Right kidney (tissue), 1 donor: Measurements from ENCODE around the gene XPO5.
"Not testable (repeated sequence)": the region's sequence is repeated elsewhere in the genome, so short reads cannot be mapped to it uniquely, and the experiment has no call there.

Source experiments
- DNase-seq: peaks from one replicate; pipeline ENCODE4 v3.0.0-alpha.2; 2016

The XPO5 gene

GRCh38 chr6:43589564-43589963 is 13.7 kb upstream of the XPO5 start:
- DNase-seq: not testable (repeated sequence)

DNA sequence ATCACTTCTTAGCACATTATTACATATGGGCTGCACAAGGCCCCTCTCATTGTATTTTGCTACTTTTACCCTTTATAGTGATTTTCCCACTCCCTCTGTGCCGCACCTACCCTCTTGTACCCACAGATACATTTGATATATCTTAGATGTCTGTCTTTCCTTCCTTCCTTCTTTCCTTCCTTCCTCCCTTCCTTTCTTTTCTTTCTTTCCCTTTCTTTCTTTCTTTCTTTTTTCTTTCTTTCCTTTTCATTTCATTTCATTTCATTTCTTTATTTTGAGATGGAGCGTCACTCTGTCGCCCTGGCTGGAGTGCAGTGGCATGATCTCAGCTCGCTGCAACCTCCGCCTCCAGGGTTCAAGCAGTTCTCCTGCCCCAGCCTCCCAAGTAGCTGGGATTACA is 12.4 kb upstream of the XPO5 start:
- no peak for DNase-seq

DNA sequence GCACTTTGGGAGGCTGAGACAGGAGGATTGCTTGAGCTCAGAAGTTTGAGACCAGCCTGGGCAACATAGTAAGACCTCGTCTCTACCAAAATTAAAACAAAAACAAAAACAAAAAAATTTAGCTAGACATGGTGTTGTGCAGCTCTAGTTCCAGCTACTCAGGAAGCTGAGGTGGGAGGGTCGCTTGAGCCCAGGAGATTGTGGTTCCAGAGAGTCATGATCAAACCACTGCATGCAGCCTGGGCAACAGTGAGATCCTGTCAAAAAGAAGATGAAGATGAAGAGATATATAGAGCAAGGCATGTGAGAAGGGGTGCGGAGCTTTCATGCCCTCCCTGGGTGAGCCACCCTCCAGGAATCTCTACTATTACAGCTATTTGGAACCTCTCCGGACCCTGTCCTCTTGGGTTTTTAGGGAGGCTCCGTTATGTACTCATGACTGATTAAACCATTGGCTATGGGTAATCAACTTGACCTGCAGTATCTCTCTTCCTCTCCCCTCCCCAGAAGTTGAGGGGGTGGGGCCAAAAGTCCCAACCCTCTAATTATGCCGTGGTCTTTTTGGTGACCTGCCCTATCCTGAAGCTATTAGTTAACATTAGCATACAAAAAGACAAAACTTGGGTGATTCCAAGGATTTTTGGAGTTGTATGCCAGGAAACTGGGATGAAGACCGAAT is 9.2 kb upstream of the XPO5 start:
- no peak for DNase-seq

DNA sequence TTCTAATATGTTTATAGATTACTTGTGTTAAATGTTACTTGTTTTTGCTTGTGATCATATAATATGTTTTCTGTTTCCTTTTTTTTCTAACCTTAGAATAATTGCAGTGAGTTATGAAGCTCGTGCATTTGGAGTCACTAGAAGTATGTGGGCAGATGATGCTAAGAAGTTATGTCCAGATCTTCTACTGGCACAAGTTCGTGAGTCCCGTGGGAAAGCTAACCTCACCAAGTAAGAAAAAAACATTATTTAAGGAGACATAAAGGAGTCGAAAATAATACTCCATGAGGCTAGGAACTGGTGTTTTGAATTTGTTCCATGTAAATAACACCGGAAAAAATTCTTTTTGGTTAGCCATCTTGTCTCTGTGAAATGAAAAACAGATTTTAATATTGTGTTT is 7.1 kb upstream of the XPO5 start:
- DNase-seq: no peak

GRCh38 chr6:43579171-43579570 is 3.3 kb upstream of the XPO5 start:
- DNase-seq: no peak

DNA sequence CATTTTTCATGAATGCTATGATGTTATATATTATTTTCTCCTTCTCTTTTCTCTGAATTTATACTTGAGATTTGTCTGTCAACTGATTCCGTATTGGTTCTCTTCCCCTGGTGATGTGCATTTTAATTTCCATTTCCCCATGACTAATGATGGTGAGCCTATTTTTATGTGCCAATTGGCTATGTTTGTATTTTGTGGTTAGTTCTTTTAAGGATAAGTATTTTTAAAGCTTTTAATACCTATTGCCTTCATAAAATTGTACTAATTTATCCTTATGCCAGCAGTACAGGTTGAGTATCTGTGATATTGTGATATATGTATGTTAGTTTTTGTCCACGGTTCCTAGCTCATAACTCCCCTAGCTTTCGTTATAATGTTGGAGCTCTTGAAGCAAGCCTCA is 2.9 kb upstream of the XPO5 start:
- DNase-seq: no peak

GRCh38 chr6:43575105-43575771 is 600 bp downstream of the XPO5 start:
- no peak for DNase-seq

- DNase-seq: no peak
These were observed 3.8 kb downstream of the XPO5 start for GRCh38 chr6:43572015-43572414.

DNA sequence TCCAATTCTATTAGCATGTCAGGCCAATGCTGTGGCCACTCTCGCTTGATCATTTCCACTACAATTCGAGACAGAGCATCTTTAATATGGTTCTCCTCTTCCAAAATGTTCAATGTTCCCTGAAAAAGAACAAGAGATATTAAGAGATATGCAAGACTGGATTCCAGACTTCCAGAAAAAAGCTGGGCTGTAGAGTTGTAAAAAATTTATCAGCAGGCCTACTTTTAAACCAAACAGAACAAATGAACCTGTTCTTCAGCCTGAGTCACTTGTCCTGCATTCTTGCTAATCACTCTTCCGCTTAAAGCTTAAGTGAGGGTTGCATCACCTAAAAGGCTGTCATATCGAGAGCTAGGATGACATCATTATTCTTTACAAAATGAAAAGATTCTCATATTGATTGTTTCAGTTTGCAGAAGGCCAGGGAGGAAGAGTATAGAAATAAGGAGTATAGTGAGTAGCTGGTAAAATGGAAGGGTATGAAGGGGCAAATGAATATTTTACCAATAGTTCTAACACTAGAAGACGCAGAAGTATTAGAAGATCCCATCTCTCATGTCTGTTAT is 4.9 kb downstream of the XPO5 start:
- no peak for DNase-seq

DNA sequence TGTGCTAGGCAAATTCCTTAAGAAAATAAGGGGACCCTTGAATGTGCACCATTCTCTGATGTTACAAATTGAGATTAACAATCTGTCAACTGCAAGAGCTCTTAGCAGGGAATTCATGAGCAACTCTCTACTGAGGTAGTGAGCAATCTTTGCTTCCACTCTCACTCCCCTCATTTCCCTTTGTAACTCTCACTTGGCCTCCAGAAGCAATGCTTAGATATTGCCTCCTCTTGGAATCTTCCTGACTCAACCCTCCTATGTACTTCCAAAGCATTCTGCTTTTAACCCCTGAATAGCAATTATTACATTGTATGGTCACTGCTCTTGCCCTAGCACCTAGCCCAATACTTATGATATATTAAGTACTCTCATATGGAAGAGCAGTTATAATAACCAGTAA is 16.5 kb downstream of the XPO5 start:
- no peak for DNase-seq

- DNase-seq: not testable (repeated sequence)
These were observed 18.2 kb downstream of the XPO5 start for GRCh38 chr6:43557620-43558019.

- no peak for DNase-seq
These were observed 28.6 kb downstream of the XPO5 start for GRCh38 chr6:43547222-43547621.

DNA sequence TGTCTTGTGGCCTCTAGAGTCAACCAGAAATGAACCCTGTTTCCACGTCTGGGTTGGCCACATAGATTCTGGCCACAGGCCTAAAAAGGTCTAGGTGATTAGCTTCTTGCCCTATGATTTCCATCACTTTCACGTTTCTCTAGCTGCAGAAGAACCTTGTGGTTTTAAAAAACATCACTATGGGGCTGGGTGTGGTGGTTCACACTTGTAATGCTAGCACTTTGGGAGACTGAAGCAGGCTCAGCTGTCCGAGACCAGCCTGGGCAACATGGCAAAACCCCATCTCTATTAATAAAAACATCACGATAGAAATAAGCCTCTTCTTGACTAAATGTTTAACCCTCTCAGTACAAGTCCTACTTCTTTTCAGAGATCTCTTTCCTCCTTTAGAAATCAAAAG is 31.4 kb downstream of the XPO5 start:
- no peak for DNase-seq

GRCh38 chr6:43541774-43542471 is 33.9 kb downstream of the XPO5 start:
- DNase-seq: no peak

DNA sequence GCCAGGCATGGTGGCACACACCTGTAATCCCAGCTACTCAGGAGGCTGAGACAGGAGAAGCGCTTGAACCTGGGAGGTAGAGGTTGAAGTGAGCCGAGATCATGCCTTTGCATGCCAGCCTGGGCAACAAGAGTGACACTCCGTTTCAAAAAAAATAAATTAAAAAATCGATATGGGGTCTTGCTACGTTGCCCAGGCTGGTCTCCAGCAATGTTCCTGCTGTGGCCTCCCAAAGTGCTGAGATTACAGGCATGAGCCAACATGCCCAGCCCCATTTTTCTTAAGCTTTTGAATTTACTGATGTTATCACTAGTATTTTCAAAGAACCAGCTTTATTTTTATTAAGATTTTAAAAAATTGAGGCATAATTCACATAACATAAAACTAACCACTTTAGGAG is 35.3 kb downstream of the XPO5 start:
- no peak for DNase-seq

- not testable (repeated sequence) for DNase-seq
These were observed 36.4 kb downstream of the XPO5 start for GRCh38 chr6:43539409-43539808.

GRCh38 chr6:43538986-43539385 is 36.9 kb downstream of the XPO5 start:
- not testable (repeated sequence) for DNase-seq

- DNase-seq: no peak
These were observed 43.6 kb downstream of the XPO5 start for GRCh38 chr6:43532201-43532600.

GRCh38 chr6:43524483-43524961 is 51.3 kb downstream of the XPO5 start:
- no peak for DNase-seq

GRCh38 chr6:43523284-43523683 is 52.6 kb downstream of the XPO5 start:
- no peak for DNase-seq

DNA sequence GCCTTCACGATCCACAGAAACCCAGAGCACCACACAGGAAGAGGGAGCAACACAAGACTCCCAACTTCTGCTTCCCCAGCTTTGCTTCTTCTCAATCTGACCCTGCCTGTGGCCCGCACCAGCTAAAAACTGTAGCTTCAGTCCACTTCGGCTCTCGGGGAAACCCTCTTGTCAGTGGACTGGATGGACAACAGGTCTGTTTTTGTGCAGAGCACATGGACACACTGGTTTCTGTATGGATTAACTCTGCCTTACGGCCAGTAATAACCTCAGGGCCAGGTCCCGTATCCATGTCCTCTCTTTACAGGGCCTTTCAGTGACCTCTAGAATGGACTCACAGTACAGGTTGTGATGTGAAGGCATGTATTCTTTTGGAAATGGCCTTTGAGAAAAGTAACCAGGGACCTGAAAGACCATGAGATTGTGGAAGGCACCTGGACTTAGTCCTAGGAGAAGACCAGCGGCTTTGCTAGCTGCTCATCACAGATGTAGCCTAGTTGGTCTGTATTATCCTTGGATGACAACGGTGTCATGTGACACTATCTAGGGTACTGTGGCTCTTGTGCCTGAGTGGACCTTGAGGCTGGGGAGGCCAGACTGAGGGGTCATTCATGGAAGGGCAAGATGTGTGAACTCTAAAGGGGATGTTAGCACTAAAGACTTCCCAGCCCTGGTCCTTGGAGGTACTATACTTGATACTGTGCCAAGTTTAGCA is 53.1 kb downstream of the XPO5 start:
- no peak for DNase-seq

DNA sequence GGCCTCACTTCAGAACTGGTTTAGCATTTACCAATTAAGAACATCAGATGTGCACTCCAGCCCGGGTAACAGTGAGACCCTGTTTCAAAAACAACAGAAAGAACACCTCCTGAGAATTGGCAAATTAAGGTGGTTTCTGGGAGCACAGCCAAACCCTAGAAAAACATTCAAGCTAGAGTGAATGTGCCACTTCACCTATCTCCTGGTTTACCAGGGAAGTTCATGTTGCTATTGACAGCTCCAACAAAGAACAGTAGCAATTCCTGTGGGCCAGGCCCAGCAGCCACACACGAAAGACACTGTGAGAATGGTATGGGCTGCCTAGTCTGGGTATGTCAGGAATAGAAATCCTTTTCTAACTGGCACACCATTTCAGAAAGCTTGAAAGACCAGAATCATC is 54.0 kb downstream of the XPO5 start:
- DNase-seq: no peak

DNA sequence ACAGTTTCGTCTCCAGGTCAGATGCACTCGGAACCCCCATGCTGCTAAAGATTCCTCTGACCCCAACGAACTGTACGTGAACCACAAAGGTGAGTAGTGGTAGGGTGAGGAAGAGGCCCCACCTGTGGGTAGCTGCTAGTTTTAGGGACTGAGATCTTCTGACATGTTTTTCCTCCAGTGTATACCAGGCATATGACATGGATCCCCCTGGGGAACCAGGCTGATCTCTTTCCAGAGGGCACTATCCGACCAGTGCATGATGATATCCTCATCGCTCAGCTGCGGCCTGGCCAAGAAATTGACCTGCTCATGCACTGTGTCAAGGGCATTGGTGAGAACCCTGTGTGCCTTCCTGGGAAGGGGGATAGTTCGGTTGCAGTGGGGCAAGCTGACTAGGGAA is 55.7 kb downstream of the XPO5 start:
- no peak for DNase-seq
